Adrenal gland (tissue), 12 donors: ENCODE results near the gene JAZF1. TPM values are rescaled to one million over a fixed set of nuclear protein-coding genes. Genes with fewer than 3 reads are reported as not detected.

ENCODE experiments used
- DNase-seq, 7 donors: peaks; one replicate each; pipeline ENCODE4 v3.0.0-alpha.2; 2019 to 2020
- H3K27ac ChIP-seq, 5 donors: fragments of 200-600 bp; sonication (generic) in 4 of 5; 1 replicate in 3 of 5; 2 replicates in 2 of 5; pipeline versions ENCODE4 v1.5.1 to v1.8.0; 2016 to 2020; ENCODE audit warnings: mild to moderate bottlenecking in 1 of 5
- H3K27me3 ChIP-seq: fragments of 200-600 bp; 2 replicates; pipeline ENCODE4 v1.8.0; 2021
- H3K36me3 ChIP-seq, 2 donors: fragments of 200-600 bp; replicated peaks in 1 of 2; 1 replicate in 1 of 2; 2 replicates in 1 of 2; pipeline versions ENCODE4 v1.5.1 to v1.8.0; 2018 to 2022
- H3K4me1 ChIP-seq, 2 donors: fragments of 200-600 bp; replicated peaks in 1 of 2; 1 replicate in 1 of 2; 2 replicates in 1 of 2; pipeline versions ENCODE4 v1.5.1 to v1.8.0; 2018 to 2021
- H3K4me3 ChIP-seq, 4 donors: fragments of 200-600 bp; sonication (generic) in 3 of 4; one replicate each; pipeline ENCODE4 v1.5.1; 2016 to 2018
- H3K9me3 ChIP-seq, 3 donors: fragments of 200-600 bp; sonication (generic) in 1 of 3; replicated peaks in 1 of 3; 1 replicate in 2 of 3; 2 replicates in 1 of 3; pipeline versions ENCODE4 v1.5.1 to v1.8.0; 2016 to 2021
- CTCF ChIP-seq, 6 experiments: fragments of 450-650 bp in 4 of 6; fragments of 200-600 bp in 2 of 6; sonication (generic) in 1 of 6; IDR thresholded peaks; 1 replicate in 5 of 6; 2 replicates in 1 of 6; pipeline versions ENCODE4 v1.5.1 to v1.8.0; 2016 to 2021; ENCODE audit warnings: antibody characterized with exemption in 6 of 6, mild to moderate bottlenecking in 2 of 6, moderate library complexity in 1 of 6
- POLR2A ChIP-seq, 2 donors: fragments of 450-650 bp; IDR thresholded peaks; one replicate each; pipeline ENCODE4 v1.6.1; 2017; ENCODE audit warnings: antibody characterized with exemption in 2 of 2, mild to moderate bottlenecking in 2 of 2, moderate library complexity in 1 of 2
- WGBS, 4 donors: extraction: QIAGEN DNeasy Blood & Tissue Kit in 2 of 4; methylation state at CpG; one replicate each; pipeline versions ENCODE4 v1.1.5 to v1.1.7; 2013 to 2017; 5-methylcytosine and 5-hydroxymethylcytosine counted together
- intact Hi-C, 2 donors: fragments of 100-400 bp; cut with DNase I; formaldehyde crosslinking; loops; one replicate each; pipeline versions ENCODE4 v1.14.1 to v1.15.0; 2022 to 2023
- polyA plus RNA-seq, 3 donors: library from polyadenylated mRNA; stranded (reverse); fragments of 200-250 nt in 2 of 3; fragments of 350-450 nt in 1 of 3; fragmentation: Illumina TruSeq in 1 of 3; extraction: RNeasy Lipid Tissue Mini Kit (QIAGEN cat#74804) in 1 of 3; gene quantifications; one replicate each; pipeline ENCODE4 v1.2.3, GENCODE V29; 2013 to 2014
- total RNA-seq, 9 donors: library from RNA; depleted of rRNA in 4 of 9; stranded (reverse); fragments of >200 nt in 4 of 9; fragments of 120-200 nt in 1 of 9; fragmentation: NEBNext Ultra II Directional in 1 of 9; extraction: Animal tissue kit (Norgen Biotek cat#: 25700) in 1 of 9; gene quantifications; one replicate each; pipeline versions ENCODE4 v1.1.0 to v1.2.4, GENCODE V29; 2013 to 2023
- donor health status: healthy with polysubstance abuse.
- donor health status: Bipolar disorder and iron deficiency.
- donor health status: DM: yes; HTN: yes; CAD: no.
- donor health status: DM: no; HTN: no; CAD: no.
- donor health status: DM: no; HTN: no; CAD: no.
- donor health status: DM: yes; HTN: yes; CAD: no.

The JAZF1 gene
- total and polyA plus RNA-seq, 12 donors: 18.5 to 192 (median 96.3) TPM

DNA sequence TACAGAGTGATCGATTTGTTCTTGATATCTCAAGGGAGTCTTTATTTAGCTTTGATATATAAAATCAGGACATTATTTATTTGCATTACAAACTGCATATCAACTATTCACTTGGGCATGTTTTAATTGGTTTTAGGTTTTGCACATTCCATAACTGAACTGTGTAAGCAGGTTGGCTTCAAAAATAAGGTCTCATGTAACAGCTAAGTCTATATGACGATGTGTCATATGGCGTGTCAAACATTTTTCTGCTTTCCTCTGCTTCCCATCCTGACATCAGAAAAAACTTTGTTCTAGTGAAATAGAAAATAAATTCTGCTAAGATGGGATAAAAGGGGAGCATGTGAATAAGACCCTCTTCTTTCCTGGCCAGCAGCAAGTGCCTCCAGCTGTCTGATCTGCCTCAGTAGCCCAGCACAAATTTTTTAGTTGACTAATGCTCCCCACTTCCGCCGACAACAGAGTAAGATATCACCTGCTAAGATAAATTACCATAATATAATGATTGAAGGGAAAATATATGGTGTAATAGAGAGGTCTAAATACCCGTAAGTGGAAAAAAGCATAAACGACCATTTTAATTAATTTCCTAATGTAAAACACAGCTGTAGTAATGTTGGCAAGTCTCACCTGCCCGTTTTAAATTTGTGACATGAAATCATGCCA is 260.2 kb downstream of the JAZF1 start:
- Histone ChIP-seq H3K9me3 (no peaks in the 10 kb centered on the region), H3K27ac (peak overlapping the region in 1 of 5 donors; percentile 11), H3K27me3 (no peaks in the 10 kb centered on the region), H3K4me3 (no peak overlapping the region), H3K4me1 (peaks cover 0 to 6% of the 10 kb centered on the region in 2 donors), H3K36me3 (no peaks in the 10 kb centered on the region)
- WGBS, 4 donors: 78 to 85% (median 82%) methylated on average over 8 of the region's 8 CpGs
- intact Hi-C loops: loop anchor here in 1 of 2 donors (10.0 kb wide), 2 partner anchors 94 to 726 kb away; no protein-coding TSS in a partner anchor
- TF ChIP-seq POLR2A (IDR thresholded peaks at IDR 0.05) (no peak), CTCF (IDR thresholded peaks at IDR 0.05) (no peak)
- no peak for DNase-seq

DNA sequence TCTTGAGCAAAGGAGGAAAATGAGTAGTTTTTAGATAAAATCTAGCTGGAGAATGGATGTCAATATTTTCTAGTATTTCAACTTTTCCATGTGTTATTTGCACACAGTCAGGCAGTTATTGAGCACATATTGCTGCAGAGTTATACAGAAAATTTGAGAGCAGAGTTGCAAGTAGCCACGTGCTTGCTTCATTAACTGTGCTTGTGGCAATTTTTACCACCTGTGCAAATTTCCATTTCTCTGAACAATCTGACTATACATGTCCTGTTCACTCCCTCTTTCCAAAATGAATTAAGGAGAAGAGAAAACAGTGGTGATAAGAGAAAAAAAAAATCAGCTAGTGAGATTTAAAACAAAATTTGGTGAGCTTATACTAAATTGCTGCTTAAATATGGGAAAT is 262.1 kb downstream of the JAZF1 start:
- no peaks in the 10 kb centered on the region for H3K27me3 ChIP-seq
- H3K27ac ChIP-seq: no peak overlapping the region
- no peaks in the 10 kb centered on the region for H3K36me3 ChIP-seq
- no peak for DNase-seq
- H3K4me1 ChIP-seq: peaks cover 0 to 6% of the 10 kb centered on the region in 2 donors
- TF ChIP-seq POLR2A (IDR thresholded peaks at IDR 0.05) (no peak), CTCF (IDR thresholded peaks at IDR 0.05) (no peak)
- no peak overlapping the region for H3K4me3 ChIP-seq
- H3K9me3 ChIP-seq: no peaks in the 10 kb centered on the region
- intact Hi-C loops: no loop called here
- WGBS, 4 donors: 95 to 100% (median 98%) methylated on average over 1 of the region's 1 CpG

DNA sequence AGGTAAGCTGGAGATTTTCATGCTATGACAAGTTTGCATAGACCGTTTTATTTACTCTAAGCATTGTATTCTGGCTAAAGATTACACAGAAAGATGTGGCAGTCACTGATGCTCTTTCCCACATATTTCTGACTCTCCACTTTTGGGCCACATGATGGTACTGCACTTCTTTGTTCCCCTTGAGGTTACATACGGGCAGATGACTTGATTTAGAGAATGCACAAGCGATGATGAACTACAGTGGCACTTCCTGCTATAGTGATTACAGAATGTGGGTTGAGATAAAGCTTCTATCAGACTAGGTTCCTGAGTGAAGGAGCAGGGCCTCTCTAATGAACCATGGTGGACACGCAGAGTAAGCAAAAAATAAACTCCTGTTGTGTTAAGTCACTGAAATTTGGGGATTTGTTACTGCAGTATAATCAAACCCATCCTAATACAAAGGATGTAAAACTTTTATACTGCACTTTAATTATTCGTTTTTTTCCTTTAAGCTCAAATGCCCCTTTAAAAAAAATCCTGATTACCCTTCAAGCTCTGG is 262.8 kb downstream of the JAZF1 start:
- no peak for TF ChIP-seq POLR2A (IDR thresholded peaks at IDR 0.05)
- no peak for TF ChIP-seq CTCF (IDR thresholded peaks at IDR 0.05)
- no peaks in the 10 kb centered on the region for H3K27me3 ChIP-seq
- WGBS, 4 donors: 86 to 93% (median 92%) methylated on average over 5 of the region's 5 CpGs
- H3K4me1 ChIP-seq: peaks cover 0 to 6% of the 10 kb centered on the region in 2 donors
- no peaks in the 10 kb centered on the region for H3K36me3 ChIP-seq
- intact Hi-C loops: no loop called here
- H3K4me3 ChIP-seq: no peak overlapping the region
- H3K9me3 ChIP-seq: no peaks in the 10 kb centered on the region
- H3K27ac ChIP-seq: no peak overlapping the region
- DNase-seq: no peak

DNA sequence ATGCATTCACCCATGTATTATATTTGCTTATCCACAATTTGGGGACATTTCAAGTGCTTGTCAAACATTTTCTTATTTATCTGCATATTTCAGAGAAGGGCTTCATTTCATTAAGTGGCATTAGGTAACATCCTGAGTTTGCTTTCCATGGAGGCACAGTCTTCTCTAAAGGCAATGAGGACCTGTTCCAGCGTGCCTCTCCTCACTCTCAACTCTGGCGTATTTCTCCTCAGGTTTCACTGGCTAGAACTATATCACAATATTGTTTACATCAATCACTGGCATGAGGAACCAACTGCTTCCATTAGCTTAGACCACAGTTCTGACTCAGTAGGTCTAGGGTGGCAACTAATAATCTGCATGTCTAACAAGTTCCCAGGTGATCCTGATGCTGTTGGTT is 263.5 kb downstream of the JAZF1 start:
- WGBS, 4 donors: 99 to 100% (median 100%) methylated on average over 2 of the region's 2 CpGs
- TF ChIP-seq CTCF (IDR thresholded peaks at IDR 0.05): no peak
- no peak for TF ChIP-seq POLR2A (IDR thresholded peaks at IDR 0.05)
- H3K4me3 ChIP-seq: no peak overlapping the region
- no peaks in the 10 kb centered on the region for H3K9me3 ChIP-seq
- H3K27ac ChIP-seq: no peak overlapping the region
- no peaks in the 10 kb centered on the region for H3K36me3 ChIP-seq
- H3K4me1 ChIP-seq: peaks cover 0 to 6% of the 10 kb centered on the region in 2 donors
- DNase-seq: no peak
- intact Hi-C loops: no loop called here
- H3K27me3 ChIP-seq: no peaks in the 10 kb centered on the region
